GM18505 (cell line): Measurements from ENCODE around the gene BBS9.

Experiments
- ATAC-seq: cut with Tn5 transposase; IDR thresholded peaks from one replicate; pipeline ENCODE4 v1.9.1; 2021; ENCODE audit not compliant: unreplicated experiment
- POLR2A ChIP-seq: IDR thresholded peaks from 4 replicates; pipeline ENCODE4 v1.6.1; 2011; ENCODE audit warnings: borderline replicate concordance; ENCODE audit not compliant: insufficient read depth, insufficient read length; ENCODE audit errors: extremely low read depth

The BBS9 gene

GRCh38 chr7:33547880-33548279, 418.5 kb downstream of the BBS9 start:
- no peak for TF ChIP-seq POLR2A
- no peak for ATAC-seq

- TF ChIP-seq POLR2A: no peak
- no peak for ATAC-seq
Observed at GRCh38 chr7:33550363-33550762, 421.0 kb downstream of the BBS9 start.

GRCh38 chr7:33550979-33551378, 421.6 kb downstream of the BBS9 start:
- TF ChIP-seq POLR2A: no peak
- no peak for ATAC-seq

GRCh38 chr7:33554046-33554445, 424.7 kb downstream of the BBS9 start:
- ATAC-seq: no peak
- TF ChIP-seq POLR2A: no peak

- ATAC-seq: no peak
- TF ChIP-seq POLR2A: no peak
Observed at GRCh38 chr7:33554576-33554975, 425.2 kb downstream of the BBS9 start.

- TF ChIP-seq POLR2A: no peak
- no peak for ATAC-seq
Observed at GRCh38 chr7:33556472-33556871, 427.1 kb downstream of the BBS9 start.

GRCh38 chr7:33558549-33559323, 429.4 kb downstream of the BBS9 start:
- TF ChIP-seq POLR2A: no peak
- no peak for ATAC-seq

GRCh38 chr7:33559324-33559710, 430.0 kb downstream of the BBS9 start:
- TF ChIP-seq POLR2A: no peak
- ATAC-seq: no peak

- no peak for TF ChIP-seq POLR2A
- ATAC-seq: no peak
Observed at GRCh38 chr7:33562996-33563395, 433.6 kb downstream of the BBS9 start.

GRCh38 chr7:33563651-33564050, 434.3 kb downstream of the BBS9 start:
- no peak for TF ChIP-seq POLR2A
- ATAC-seq: no peak

GRCh38 chr7:33578166-33578565, 448.8 kb downstream of the BBS9 start:
- no peak for TF ChIP-seq POLR2A
- no peak for ATAC-seq

- TF ChIP-seq POLR2A: no peak
- no peak for ATAC-seq
Observed at GRCh38 chr7:33578881-33579672, 449.7 kb downstream of the BBS9 start.

GRCh38 chr7:33579673-33579960, 450.3 kb downstream of the BBS9 start:
- ATAC-seq: no peak
- no peak for TF ChIP-seq POLR2A

GRCh38 chr7:33581236-33581635, 451.9 kb downstream of the BBS9 start:
- TF ChIP-seq POLR2A: no peak

More at GRCh38 chr7:33581236-33581635, 451.9 kb downstream of the BBS9 start:
- no peak for ATAC-seq
